Keratinocyte (primary cell): Measurements from ENCODE around the gene PLA2G2F. TPM values are rescaled to one million over a fixed set of nuclear protein-coding genes. Genes with fewer than 3 reads are reported as not detected.

Source experiments
- DNase-seq: peaks from one replicate; pipeline ENCODE4 v3.0.0-alpha.2; 2011; ENCODE audit warnings: low read depth, missing footprints, low spot score
- FAIRE-seq: peaks from 2 replicates; lab custom pipeline; 2011; peaks lifted over from hg19 to GRCh38; lab: Jason Lieb, UNC
- H2AFZ ChIP-seq: 2 replicates; pipeline ENCODE4 v1.6.0; 2012; ENCODE audit warnings: low read length, control low read depth, inconsistent platforms; ENCODE audit not compliant: control insufficient read depth
- H3K27ac ChIP-seq: 2 replicates; pipeline ENCODE4 v1.5.1; 2011; ENCODE audit warnings: low read length; ENCODE audit not compliant: control insufficient read depth, insufficient read depth
- H3K27me3 ChIP-seq: 3 replicates; pipeline ENCODE4 v1.6.0; 2011; ENCODE audit warnings: low read length; ENCODE audit not compliant: control insufficient read depth, insufficient read depth; ENCODE audit errors: extremely low read depth
- H3K36me3 ChIP-seq, 2 experiments: 2 replicates in 1 of 2; 3 replicates in 1 of 2; pipeline ENCODE4 v1.5.1; 2011; ENCODE audit warnings: low read length in 2 of 2, mild to moderate bottlenecking in 1 of 2; ENCODE audit not compliant: control insufficient read depth in 2 of 2, insufficient read depth in 2 of 2; ENCODE audit errors: extremely low read depth in 1 of 2
- H3K4me1 ChIP-seq: 3 replicates; pipeline ENCODE4 v1.5.1; 2011; ENCODE audit warnings: low read length; ENCODE audit not compliant: control insufficient read depth, insufficient read depth; ENCODE audit errors: extremely low read depth
- H3K4me2 ChIP-seq: 3 replicates; pipeline ENCODE4 v1.6.0; 2011; ENCODE audit warnings: low read depth, low read length; ENCODE audit not compliant: control insufficient read depth, insufficient read depth; ENCODE audit errors: extremely low read depth
- H3K4me3 ChIP-seq, 3 experiments: fragments of 200-600 bp in 1 of 3; sonication (generic) in 1 of 3; 2 replicates in 2 of 3; 3 replicates in 1 of 3; pipeline ENCODE4 v1.5.1; 2011 to 2016; ENCODE audit warnings: low read length in 3 of 3, mild to moderate bottlenecking in 3 of 3, control low read depth in 2 of 3, inconsistent platforms in 1 of 3, low read depth in 1 of 3, mixed read lengths in 1 of 3, mixed run types in 1 of 3, moderate library complexity in 1 of 3; ENCODE audit not compliant: control insufficient read depth in 2 of 3, insufficient read depth in 2 of 3; ENCODE audit errors: extremely low read depth in 1 of 3
- H3K79me2 ChIP-seq: 2 replicates; pipeline ENCODE4 v1.6.0; 2012; ENCODE audit warnings: low read length; ENCODE audit not compliant: control insufficient read depth, insufficient read depth
- H3K9ac ChIP-seq: 3 replicates; pipeline ENCODE4 v1.6.0; 2011; ENCODE audit warnings: low read length; ENCODE audit not compliant: control insufficient read depth, insufficient read depth; ENCODE audit errors: extremely low read depth
- H3K9me1 ChIP-seq: 3 replicates; pipeline ENCODE4 v1.6.0; 2011; ENCODE audit warnings: low read length; ENCODE audit not compliant: control insufficient read depth, insufficient read depth; ENCODE audit errors: extremely low read depth
- H3K9me3 ChIP-seq: 2 replicates; pipeline ENCODE4 v1.5.1; 2012; ENCODE audit warnings: low read depth, low read length; ENCODE audit not compliant: control insufficient read depth
- H4K20me1 ChIP-seq: 3 replicates; pipeline ENCODE4 v1.6.0; 2011; ENCODE audit warnings: low read length; ENCODE audit not compliant: control insufficient read depth, insufficient read depth; ENCODE audit errors: extremely low read depth
- CTCF ChIP-seq, 3 experiments: IDR thresholded peaks in 1 of 3; conservative IDR thresholded peaks in 1 of 3; optimal IDR thresholded peaks in 1 of 3; 2 replicates in 2 of 3; 3 replicates in 1 of 3; pipeline versions ENCODE3 to v1.5.1; 2011; ENCODE audit warnings: low read length in 3 of 3, mild to moderate bottlenecking in 3 of 3, moderate library complexity in 2 of 3, control low read depth in 1 of 3, inconsistent platforms in 1 of 3; ENCODE audit not compliant: insufficient read depth in 2 of 3; ENCODE audit errors: extremely low read depth in 1 of 3
- EZH2 ChIP-seq: IDR thresholded peaks from one replicate; pipeline ENCODE4 v1.6.1; 2012; ENCODE audit warnings: inconsistent platforms, mild to moderate bottlenecking, low read length, moderate library complexity
- dilution Hi-C: fragments of 300-500 bp; cut with MboI; formaldehyde crosslinking; loops from one replicate; pipeline ENCODE4 v1.7.0; 2020; ENCODE audit warnings: low sequenced_read_pairs; ENCODE audit not compliant: extremely low pct_ligation_motif_present
- polyA plus RNA-seq, 5 experiments: library from polyadenylated mRNA; depleted of rRNA in 3 of 5; stranded (reverse) in 3 of 5; stranded (forward) in 1 of 5; unstranded in 1 of 5; fragments of >200 nt; gene quantifications; 1 replicate in 1 of 5; 2 replicates in 3 of 5; 3 replicates in 1 of 5; pipeline versions ENCODE4 v1.2.1 to v1.2.3, GENCODE V29; 2011 to 2012; ENCODE audit warnings: missing spikeins in 2 of 5, low read depth in 1 of 5, low replicate concordance in 1 of 5

PLA2G2F gene
- polyA plus RNA-seq, 1 donor (not counting 4 experiments of a cell fraction or from before 2014, with no cell fraction given), result 0.26 TPM

- H3K9me1 ChIP-seq, result no peaks in the 10 kb centered on the region
- H2AFZ ChIP-seq, result no peak overlapping the region
- H3K4me1 ChIP-seq, result peaks cover 3% of the 10 kb centered on the region
- H3K9me3 ChIP-seq, result no peaks in the 10 kb centered on the region
- H3K27ac ChIP-seq, result no peak overlapping the region
- no peak for DNase-seq
- H3K9ac ChIP-seq, result no peak overlapping the region
- H3K4me2 ChIP-seq, result no peak overlapping the region
- H3K4me3 ChIP-seq, result no peak overlapping the region
- TF ChIP-seq EZH2, result no peak
- TF ChIP-seq CTCF (optimal IDR thresholded peaks at IDR 0.05 in 1 of 3, IDR thresholded peaks at IDR 0.05 in 1 of 3, conservative IDR thresholded peaks at IDR 0.05 in 1 of 3; ENCODE audit: extremely low read depth in 1 of 3, insufficient read depth in 2 of 3, low read length in 3 of 3), result peak in 1 of 3 experiments; percentile 18
- dilution Hi-C loops, result no loop called here
- no peak for FAIRE-seq
- peaks cover 50% of the 10 kb centered on the region for H3K27me3 ChIP-seq
- no peaks in the 10 kb centered on the region for H3K79me2 ChIP-seq
- no peaks in the 10 kb centered on the region for H3K36me3 ChIP-seq
- no peaks in the 10 kb centered on the region for H4K20me1 ChIP-seq
These were observed 48.1 kb downstream of the PLA2G2F start for GRCh38 chr1:20187103-20187812.

- H3K9ac ChIP-seq, result no peak overlapping the region
- DNase-seq (no peak), FAIRE-seq (no peak)
- no peaks in the 10 kb centered on the region for H4K20me1 ChIP-seq
- TF ChIP-seq EZH2, result no peak
- H3K4me3 ChIP-seq, result no peak overlapping the region
- H3K36me3 ChIP-seq, result no peaks in the 10 kb centered on the region
- no peak overlapping the region for H3K4me2 ChIP-seq
- peaks cover 50% of the 10 kb centered on the region for H3K27me3 ChIP-seq
- H3K79me2 ChIP-seq, result no peaks in the 10 kb centered on the region
- peaks cover 6% of the 10 kb centered on the region for H3K4me1 ChIP-seq
- no peak overlapping the region for H2AFZ ChIP-seq
- H3K9me1 ChIP-seq, result no peaks in the 10 kb centered on the region
- dilution Hi-C loops, result no loop called here
- no peak overlapping the region for H3K27ac ChIP-seq
- no peaks in the 10 kb centered on the region for H3K9me3 ChIP-seq
These were observed 48.8 kb downstream of the PLA2G2F start for GRCh38 chr1:20187813-20188454.
